ENCODE results near the gene CYP4F11. TPM values are rescaled to one million over a fixed set of nuclear protein-coding genes. Genes with fewer than 3 reads are reported as not detected.
"Not testable (repeated sequence)": the region's sequence is repeated elsewhere in the genome, so short reads cannot be mapped to it uniquely, and the experiment has no call there.

Gene CYP4F11
- total RNA-seq, 4 donors from 2014 or later, result 16.6 to 37.9 (median 19.5) TPM

GRCh38 chr19:15894359-15894758, 40.0 kb downstream of the CYP4F11 start:
- H3K9me3 ChIP-seq, result no peaks in the 10 kb centered on the region

GRCh38 chr19:15893477-15893876, 40.9 kb downstream of the CYP4F11 start:
- H3K36me3 ChIP-seq, result no peaks in the 10 kb centered on the region
- no peak overlapping the region for H3K27ac ChIP-seq
- WGBS, 2 donors, result 26 to 46% methylated on average over 4 of the region's 7 CpGs
- DNase-seq, result no peak
- H3K4me3 ChIP-seq, result no peak overlapping the region
- H3K4me1 ChIP-seq, result no peaks in the 10 kb centered on the region
- peaks cover 0 to 24% (median 0%) of the 10 kb centered on the region in 4 donors for H3K27me3 ChIP-seq
- intact Hi-C loops (cut with DNase I), result no loop called here
- no peak for TF ChIP-seq POLR2A (IDR thresholded peaks at IDR 0.05)
- no peak for TF ChIP-seq CTCF (IDR thresholded peaks at IDR 0.05)
- H3K9me3 ChIP-seq, result no peaks in the 10 kb centered on the region

More at GRCh38 chr19:15894359-15894758, 40.0 kb downstream of the CYP4F11 start:
- intact Hi-C loops (cut with DNase I), result no loop called here
- Histone ChIP-seq H3K36me3 (no peaks in the 10 kb centered on the region), H3K4me1 (no peaks in the 10 kb centered on the region), H3K27me3 (peaks cover 0 to 33% (median 0%) of the 10 kb centered on the region in 4 donors), H3K4me3 (no peak overlapping the region), H3K27ac (no peak overlapping the region)
- TF ChIP-seq POLR2A (IDR thresholded peaks at IDR 0.05), result no peak
- no peak for TF ChIP-seq CTCF (IDR thresholded peaks at IDR 0.05)
- 47 to 84% methylated on average over 2 of the region's 2 CpGs for WGBS, 2 donors
- DNase-seq, result no peak

- Histone ChIP-seq H3K9me3 (no peaks in the 10 kb centered on the region), H3K27ac (no peak overlapping the region), H3K4me1 (no peaks in the 10 kb centered on the region), H3K4me3 (no peak overlapping the region), H3K27me3 (peaks cover 0 to 11% (median 0%) of the 10 kb centered on the region in 4 donors), H3K36me3 (no peaks in the 10 kb centered on the region)
- WGBS, 2 donors, result 79 to 82% methylated on average over 6 of the region's 6 CpGs
- intact Hi-C loops (cut with DNase I), result no loop called here
- DNase-seq, result no peak
- TF ChIP-seq POLR2A (IDR thresholded peaks at IDR 0.05) (no peak), CTCF (IDR thresholded peaks at IDR 0.05) (no peak)
Observed at GRCh38 chr19:15892012-15892411, 42.3 kb downstream of the CYP4F11 start.

GRCh38 chr19:15891434-15891833, 42.9 kb downstream of the CYP4F11 start:
- Histone ChIP-seq H3K4me1 (no peaks in the 10 kb centered on the region), H3K9me3 (no peaks in the 10 kb centered on the region), H3K27me3 (peaks cover 0 to 12% (median 0%) of the 10 kb centered on the region in 4 donors), H3K36me3 (no peaks in the 10 kb centered on the region), H3K27ac (no peak overlapping the region), H3K4me3 (no peak overlapping the region)
- DNase-seq, result no peak
- no peak for TF ChIP-seq CTCF (IDR thresholded peaks at IDR 0.05)
- no peak for TF ChIP-seq POLR2A (IDR thresholded peaks at IDR 0.05)
- WGBS, 2 donors, result 59 to 75% methylated on average over 6 of the region's 6 CpGs
- intact Hi-C loops (cut with DNase I), result no loop called here

GRCh38 chr19:15889339-15889738, 45.0 kb downstream of the CYP4F11 start:
- H3K27ac ChIP-seq; H3K9me3 ChIP-seq; H3K4me3 ChIP-seq; H3K4me1 ChIP-seq; H3K36me3 ChIP-seq; intact Hi-C loops (cut with DNase I); DNase-seq: not testable (repeated sequence)
- 80% methylated on average over 3 of the region's 9 CpGs; no CpG with 5 or more reads in 1 of the 2 donors for WGBS, 2 donors
- peaks cover 0 to 31% (median 0%) of the 10 kb centered on the region in 4 donors for H3K27me3 ChIP-seq

- WGBS, 2 donors, result 79 to 85% methylated on average over 2 of the region's 7 CpGs
- TF ChIP-seq POLR2A (IDR thresholded peaks at IDR 0.05), result no peak
- Histone ChIP-seq H3K27ac (no peak overlapping the region), H3K36me3 (no peaks in the 10 kb centered on the region), H3K4me3 (no peak overlapping the region), H3K9me3 (no peaks in the 10 kb centered on the region), H3K27me3 (peaks cover 0 to 42% (median 0%) of the 10 kb centered on the region in 4 donors), H3K4me1 (no peaks in the 10 kb centered on the region)
- no peak for DNase-seq
- intact Hi-C loops (cut with DNase I), result no loop called here
Observed at GRCh38 chr19:15885919-15886318, 48.4 kb downstream of the CYP4F11 start.
